Hepatocyte (in vitro differentiated cells): Measurements from ENCODE around the gene GMDS. TPM values are rescaled to one million over a fixed set of nuclear protein-coding genes. Genes with fewer than 3 reads are reported as not detected.

Source experiments
- DNase-seq: peaks from one replicate; pipeline ENCODE4 v3.0.0-alpha.2; 2016; ENCODE audit warnings: low spot score
- H2AFZ ChIP-seq: fragments of 200-600 bp; sonication (generic); 2 replicates; pipeline ENCODE4 v1.6.0; 2016; ENCODE audit warnings: antibody characterized with exemption, mild to moderate bottlenecking
- H3K27ac ChIP-seq: fragments of 200-600 bp; sonication (generic); 2 replicates; pipeline ENCODE4 v1.5.1; 2016; ENCODE audit warnings: mild to moderate bottlenecking
- H3K27me3 ChIP-seq: fragments of 200-600 bp; sonication (generic); 2 replicates; pipeline ENCODE4 v1.6.1; 2016
- H3K36me3 ChIP-seq: fragments of 200-600 bp; sonication (generic); replicated peaks from 2 replicates; pipeline ENCODE4 v1.5.1; 2016; ENCODE audit warnings: low read depth; ENCODE audit not compliant: insufficient read depth
- H3K4me1 ChIP-seq: fragments of 200-600 bp; sonication (generic); 2 replicates; pipeline ENCODE4 v1.5.1; 2016; ENCODE audit warnings: mild to moderate bottlenecking, moderate library complexity; ENCODE audit not compliant: insufficient read depth
- H3K4me2 ChIP-seq: fragments of 200-600 bp; sonication (generic); 2 replicates; pipeline ENCODE4 v1.6.0; 2016
- H3K4me3 ChIP-seq: fragments of 200-600 bp; sonication (generic); 2 replicates; pipeline ENCODE4 v1.5.1; 2016; ENCODE audit warnings: mild to moderate bottlenecking
- H3K79me2 ChIP-seq: fragments of 200-600 bp; sonication (generic); 2 replicates; pipeline ENCODE4 v1.6.0; 2017; ENCODE audit warnings: mild to moderate bottlenecking
- H3K9me2 ChIP-seq: fragments of 200-600 bp; sonication (generic); replicated peaks from 2 replicates; pipeline ENCODE4 v1.6.0; 2017; ENCODE audit warnings: mild to moderate bottlenecking; ENCODE audit not compliant: insufficient read depth
- H3K9me3 ChIP-seq: fragments of 200-600 bp; sonication (generic); 2 replicates; pipeline ENCODE4 v1.5.1; 2016; ENCODE audit warnings: low read depth, mild to moderate bottlenecking
- H4K20me1 ChIP-seq: fragments of 200-600 bp; sonication (generic); 2 replicates; pipeline ENCODE4 v1.6.0; 2016; ENCODE audit warnings: mild to moderate bottlenecking; ENCODE audit not compliant: insufficient read depth, poor library complexity, severe bottlenecking
- CTCF ChIP-seq: fragments of 200-600 bp; sonication (generic); IDR thresholded peaks from 2 replicates; pipeline ENCODE4 v1.5.1; 2016; ENCODE audit warnings: antibody characterized with exemption, mild to moderate bottlenecking; ENCODE audit not compliant: poor library complexity
- EZH2 ChIP-seq: fragments of 200-600 bp; sonication (generic); IDR thresholded peaks from 2 replicates; pipeline ENCODE4 v1.6.1; 2016; ENCODE audit warnings: antibody characterized with exemption, mild to moderate bottlenecking, borderline replicate concordance
- EZH2phosphoT487 ChIP-seq: fragments of 200-600 bp; sonication (generic); IDR thresholded peaks from one replicate; pipeline ENCODE4 v1.6.1; 2018; ENCODE audit warnings: antibody characterized with exemption, mild to moderate bottlenecking, low read depth, moderate library complexity; ENCODE audit not compliant: unreplicated experiment, severe bottlenecking
- WGBS: methylation state at CpG from one replicate; pipeline ENCODE4 v1.1.6; 2016; ENCODE audit warnings: low lambda C conversion rate; ENCODE audit errors: missing lambda C conversion rate; 5-methylcytosine and 5-hydroxymethylcytosine counted together
- polyA plus RNA-seq: library from polyadenylated mRNA; unstranded; fragments of >200 nt; fragmentation: Nextera tagmentation; extraction: Ambion mirVana; gene quantifications from 2 replicates; pipeline ENCODE4 v1.2.1, GENCODE V29; 2016
- total RNA-seq: library from RNA; depleted of rRNA; stranded (reverse); fragments of >200 nt; gene quantifications from 2 replicates; pipeline ENCODE4 v1.2.3, GENCODE V29; 2014

GMDS gene
- total and polyA plus RNA-seq, 2 experiments from 2014 or later = 20.7 to 32.6 TPM

DNA sequence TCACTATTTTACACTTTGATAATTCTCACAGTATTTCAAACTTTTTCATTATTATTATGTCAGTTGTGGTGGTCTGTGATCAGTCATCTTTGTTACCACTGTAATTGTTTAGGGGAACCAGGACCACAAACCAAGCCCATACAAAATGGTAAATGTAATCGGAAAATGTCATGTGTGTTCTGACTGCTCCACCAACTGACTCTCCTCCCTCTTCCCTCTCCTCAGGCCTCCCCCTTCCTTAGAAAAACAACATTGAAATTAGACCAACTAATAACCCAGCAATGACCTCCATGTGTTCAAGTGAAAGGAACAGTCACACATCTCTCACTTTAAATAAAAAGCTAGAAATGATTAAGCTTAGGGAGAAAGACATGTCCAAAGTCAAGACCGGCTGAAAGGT lies 63.8 kb downstream of the GMDS start:
- Histone ChIP-seq H3K27ac (no peak overlapping the region), H2AFZ (no peak overlapping the region), H3K9me2 (no peaks in the 10 kb centered on the region), H3K9me3 (no peaks in the 10 kb centered on the region), H3K4me3 (no peak overlapping the region), H3K4me1 (no peaks in the 10 kb centered on the region), H4K20me1 (no peaks in the 10 kb centered on the region), H3K79me2 (peaks cover 12% of the 10 kb centered on the region), H3K27me3 (no peaks in the 10 kb centered on the region), H3K36me3 (no peaks in the 10 kb centered on the region), H3K4me2 (no peak overlapping the region)
- WGBS = 93% methylated on average over 2 of the region's 2 CpGs
- no peak for TF ChIP-seq CTCF
- TF ChIP-seq EZH2phosphoT487 = no peak
- no peak for TF ChIP-seq EZH2
- DNase-seq = no peak

DNA sequence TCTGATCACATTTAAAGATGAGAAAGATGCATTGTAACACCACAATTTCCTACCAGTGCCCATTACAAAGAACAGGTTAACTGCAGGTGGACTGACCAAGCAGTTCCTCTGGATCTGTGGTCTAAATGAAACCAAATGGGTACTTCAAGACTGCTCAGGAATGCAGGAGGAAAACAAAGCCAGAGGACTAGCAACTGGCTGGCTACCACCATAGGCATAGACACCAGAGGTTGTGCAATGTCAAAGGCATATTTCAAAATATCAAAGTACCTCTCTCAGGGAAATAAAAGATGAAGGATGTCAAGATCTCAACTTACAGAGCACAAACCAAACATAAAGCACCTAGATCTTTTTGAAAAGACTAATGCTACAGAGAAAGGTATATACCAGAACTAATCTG lies 65.5 kb downstream of the GMDS start:
- TF ChIP-seq EZH2 = no peak
- TF ChIP-seq CTCF = no peak
- TF ChIP-seq EZH2phosphoT487 = no peak
- Histone ChIP-seq H2AFZ (no peak overlapping the region), H3K9me3 (no peaks in the 10 kb centered on the region), H3K4me1 (no peaks in the 10 kb centered on the region), H3K9me2 (no peaks in the 10 kb centered on the region), H4K20me1 (no peaks in the 10 kb centered on the region), H3K27ac (no peak overlapping the region), H3K4me2 (no peak overlapping the region), H3K4me3 (no peak overlapping the region), H3K36me3 (no peaks in the 10 kb centered on the region), H3K79me2 (peaks cover 12% of the 10 kb centered on the region), H3K27me3 (no peaks in the 10 kb centered on the region)
- DNase-seq = no peak

- Histone ChIP-seq H3K4me1 (no peaks in the 10 kb centered on the region), H3K27ac (no peak overlapping the region), H3K79me2 (peaks cover 8% of the 10 kb centered on the region), H3K27me3 (no peaks in the 10 kb centered on the region), H3K9me3 (no peaks in the 10 kb centered on the region), H3K9me2 (no peaks in the 10 kb centered on the region), H2AFZ (no peak overlapping the region), H3K4me3 (no peak overlapping the region), H3K36me3 (no peaks in the 10 kb centered on the region), H4K20me1 (no peaks in the 10 kb centered on the region), H3K4me2 (no peak overlapping the region)
- DNase-seq = no peak
- WGBS = 95% methylated on average over 1 of the region's 1 CpG
- TF ChIP-seq EZH2phosphoT487 = no peak
- no peak for TF ChIP-seq EZH2
- TF ChIP-seq CTCF = no peak
These were observed 66.2 kb downstream of the GMDS start for GRCh38 chr6:2179241-2179640.

GRCh38 chr6:2178125-2178524 lies 67.3 kb downstream of the GMDS start:
- TF ChIP-seq EZH2 = no peak
- no peak for TF ChIP-seq EZH2phosphoT487
- no peak for TF ChIP-seq CTCF
- H4K20me1 ChIP-seq = no peaks in the 10 kb centered on the region
- WGBS = 100% methylated on average over 4 of the region's 4 CpGs
- no peaks in the 10 kb centered on the region for H3K36me3 ChIP-seq
- H3K9me2 ChIP-seq = no peaks in the 10 kb centered on the region
- no peaks in the 10 kb centered on the region for H3K9me3 ChIP-seq
- no peaks in the 10 kb centered on the region for H3K4me1 ChIP-seq
- H3K4me2 ChIP-seq = no peak overlapping the region
- no peak overlapping the region for H3K4me3 ChIP-seq
- H3K79me2 ChIP-seq = peaks cover 8% of the 10 kb centered on the region
- no peak overlapping the region for H2AFZ ChIP-seq
- no peak for DNase-seq
- H3K27me3 ChIP-seq = no peaks in the 10 kb centered on the region
- H3K27ac ChIP-seq = no peak overlapping the region
